Endothelial cell of umbilical vein (primary cell): ENCODE results near the gene ZBTB20.

Source experiments
- EZH2 ChIP-seq: IDR thresholded peaks from 2 replicates; pipeline ENCODE4 v1.6.1; 2012; ENCODE audit warnings: borderline replicate concordance, low read depth, mild to moderate bottlenecking, moderate library complexity, low read length, inconsistent platforms; ENCODE audit not compliant: severe bottlenecking
- FOS ChIP-seq: IDR thresholded peaks from 2 replicates; pipeline ENCODE4 v1.6.1; 2011; ENCODE audit warnings: mild to moderate bottlenecking, low read length, moderate library complexity, borderline replicate concordance; ENCODE audit not compliant: insufficient read depth
- MYC ChIP-seq: IDR thresholded peaks from one replicate; pipeline ENCODE4 v1.6.1; 2011; ENCODE audit warnings: mild to moderate bottlenecking, low read depth, low read length
- POLR2A ChIP-seq: IDR thresholded peaks from 2 replicates; pipeline ENCODE4 v1.6.1; 2012; ENCODE audit warnings: low read depth, mild to moderate bottlenecking, control low read depth, low read length
- POLR2AphosphoS5 ChIP-seq: IDR thresholded peaks from 2 replicates; pipeline ENCODE4 v1.6.1; 2012; ENCODE audit warnings: low read depth, mild to moderate bottlenecking, control low read depth, low read length, moderate library complexity; ENCODE audit not compliant: insufficient read depth
- TF ChIP-seq, protein P1 (sequence below), 2 donors: IDR thresholded peaks; 1 replicate in 1 of 2; 2 replicates in 1 of 2; pipeline ENCODE4 v1.5.1; 2011; ENCODE audit warnings: low read length in 2 of 2, mild to moderate bottlenecking in 2 of 2, moderate library complexity in 2 of 2, control low read depth in 1 of 2, inconsistent platforms in 1 of 2, low read depth in 1 of 2; ENCODE audit not compliant: insufficient read depth in 1 of 2; ENCODE audit errors: extremely low read depth in 1 of 2
- TF ChIP-seq, protein P2 (sequence below): IDR thresholded peaks from 2 replicates; pipeline ENCODE4 v1.6.1; 2011; ENCODE audit not compliant: insufficient read depth, insufficient read length

- TF ChIP-seq POLR2A = no peak
- no peak for TF ChIP-seq POLR2AphosphoS5
- TF ChIP-seq MYC = no peak
- TF ChIP-seq, protein P1, sequence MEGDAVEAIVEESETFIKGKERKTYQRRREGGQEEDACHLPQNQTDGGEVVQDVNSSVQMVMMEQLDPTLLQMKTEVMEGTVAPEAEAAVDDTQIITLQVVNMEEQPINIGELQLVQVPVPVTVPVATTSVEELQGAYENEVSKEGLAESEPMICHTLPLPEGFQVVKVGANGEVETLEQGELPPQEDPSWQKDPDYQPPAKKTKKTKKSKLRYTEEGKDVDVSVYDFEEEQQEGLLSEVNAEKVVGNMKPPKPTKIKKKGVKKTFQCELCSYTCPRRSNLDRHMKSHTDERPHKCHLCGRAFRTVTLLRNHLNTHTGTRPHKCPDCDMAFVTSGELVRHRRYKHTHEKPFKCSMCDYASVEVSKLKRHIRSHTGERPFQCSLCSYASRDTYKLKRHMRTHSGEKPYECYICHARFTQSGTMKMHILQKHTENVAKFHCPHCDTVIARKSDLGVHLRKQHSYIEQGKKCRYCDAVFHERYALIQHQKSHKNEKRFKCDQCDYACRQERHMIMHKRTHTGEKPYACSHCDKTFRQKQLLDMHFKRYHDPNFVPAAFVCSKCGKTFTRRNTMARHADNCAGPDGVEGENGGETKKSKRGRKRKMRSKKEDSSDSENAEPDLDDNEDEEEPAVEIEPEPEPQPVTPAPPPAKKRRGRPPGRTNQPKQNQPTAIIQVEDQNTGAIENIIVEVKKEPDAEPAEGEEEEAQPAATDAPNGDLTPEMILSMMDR (IDR thresholded peaks at IDR 0.05; ENCODE audit: extremely low read depth in 1 of 2, insufficient read depth in 1 of 2, low read depth in 1 of 2, low read length in 2 of 2) = no peak
- TF ChIP-seq FOS = no peak
- TF ChIP-seq, protein P2, sequence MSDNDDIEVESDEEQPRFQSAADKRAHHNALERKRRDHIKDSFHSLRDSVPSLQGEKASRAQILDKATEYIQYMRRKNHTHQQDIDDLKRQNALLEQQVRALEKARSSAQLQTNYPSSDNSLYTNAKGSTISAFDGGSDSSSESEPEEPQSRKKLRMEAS = no peak
- no peak for TF ChIP-seq EZH2
Observed at GRCh38 chr3:114421204-114421603, 725.9 kb downstream of the ZBTB20 start.
